Measurements from ENCODE around the gene WFIKKN1. TPM values are rescaled to one million over a fixed set of nuclear protein-coding genes. Genes with fewer than 3 reads are reported as not detected.

WFIKKN1 gene
- total RNA-seq, 1 experiment from 2014 or later, result 0.47 TPM

DNA sequence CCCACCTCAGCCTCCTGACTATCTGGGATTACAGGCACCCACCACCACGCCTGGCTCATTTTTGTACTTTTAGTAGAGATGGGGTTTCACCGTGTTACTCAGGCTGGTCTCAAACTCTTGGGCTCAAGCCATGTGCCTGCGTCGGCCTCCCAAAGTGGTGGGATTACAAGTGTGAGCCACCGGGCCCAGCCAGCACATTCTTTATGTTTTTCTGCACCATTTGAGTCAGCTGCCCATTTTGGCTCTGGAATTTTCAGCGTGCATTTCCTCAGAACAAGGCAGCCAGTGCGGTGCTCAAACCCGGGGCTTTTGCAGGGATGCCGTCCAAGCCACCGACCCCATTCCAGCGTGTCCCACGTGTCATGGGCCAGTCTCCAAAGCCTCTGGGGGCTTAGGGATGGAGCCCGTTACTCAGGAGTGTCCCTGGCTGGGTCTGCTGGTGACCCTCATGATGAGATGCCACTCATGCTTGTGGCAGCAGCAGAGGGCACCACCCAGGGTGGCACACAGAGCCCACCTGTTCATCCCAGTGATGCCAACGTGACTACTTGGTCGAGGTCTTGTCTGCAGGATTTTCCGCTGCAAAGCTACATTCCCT lies 44.6 kb upstream of the WFIKKN1 start:
- intact Hi-C loops (cut with micrococcal nuclease), result no loop called here
- ATAC-seq, result no peak

DNA sequence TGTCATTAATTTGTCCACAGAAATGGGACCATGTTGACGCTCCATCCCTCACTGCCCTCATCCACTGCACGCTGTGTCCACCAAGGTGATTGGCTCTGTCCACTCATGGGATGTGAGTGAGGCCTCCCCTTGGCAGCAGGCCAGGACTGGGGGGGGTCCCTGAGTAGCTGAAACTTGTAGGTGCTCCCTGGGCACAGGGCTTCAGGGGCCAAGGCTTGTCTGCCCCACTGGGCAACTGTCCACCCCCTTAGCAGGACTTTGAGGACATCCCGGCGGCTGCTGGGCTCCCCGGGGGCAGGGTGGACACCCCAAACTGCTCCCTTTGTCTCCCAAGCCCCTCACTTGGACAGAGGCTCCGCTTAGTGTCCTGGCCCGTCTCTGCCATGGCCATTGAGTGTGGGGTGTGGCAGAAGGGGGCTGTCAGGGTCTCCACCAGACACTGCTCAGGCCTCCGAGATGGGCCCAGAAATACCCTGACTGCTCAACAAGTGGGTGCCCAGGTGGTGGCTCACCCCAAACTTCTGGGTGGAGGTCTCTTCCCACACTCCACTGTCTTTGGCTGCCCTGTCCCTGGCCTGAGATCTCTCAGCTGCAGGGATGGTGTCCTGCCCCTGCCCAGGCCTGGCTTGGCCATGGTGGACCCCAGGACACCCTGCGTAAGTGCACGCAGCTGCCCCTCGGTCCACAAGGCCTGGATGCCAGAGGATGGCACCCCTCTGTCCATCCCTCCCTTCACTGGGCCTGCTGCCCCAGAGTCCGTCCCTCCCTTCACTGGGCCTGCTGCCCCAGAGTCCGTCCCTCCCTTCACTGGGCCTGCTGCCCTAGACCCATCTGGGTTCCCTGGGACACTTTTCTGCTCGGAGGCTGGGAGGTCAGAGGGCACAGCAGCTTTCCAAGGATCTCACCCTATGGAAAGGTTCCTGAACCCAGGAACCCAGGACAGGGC lies 43.9 kb upstream of the WFIKKN1 start:
- H2AFZ ChIP-seq (ENCODE audit: low read depth, low read length, poor library complexity, severe bottlenecking), result no peak overlapping the region
- intact Hi-C loops (cut with micrococcal nuclease), result no loop called here
- H3K79me2 ChIP-seq (ENCODE audit: insufficient read depth, low read length), result peaks cover 14% of the 10 kb centered on the region; the same call in 1 of the 2 replicates
- 0 out of 2 replicates have a peak overlapping the region, but pooled peaks have one; percentile 99 for H3K27ac ChIP-seq (ENCODE audit: low read depth, low read length)
- H3K36me3 ChIP-seq (ENCODE audit: control insufficient read depth in 1 of 2, insufficient read depth in 2 of 2, low read length in 2 of 2), result no peaks in the 10 kb centered on the region
- no peak overlapping the region for H3K4me3 ChIP-seq (replicated peaks in 1 of 2; ENCODE audit: low read depth in 1 of 2, low read length in 2 of 2)
- peak overlapping the region; percentile 77; the same call in 1 of the 2 replicates for H3K4me2 ChIP-seq (ENCODE audit: low read length)
- BruUV-seq (replicated peaks), result no TSS peak
- ChIA-PET CTCF (no interaction called here), RAD21 (ENCODE audit: low non-redundant PET in 1 of 2, low total read pairs in 2 of 2, uncharacterized antibody in 2 of 2, unreplicated experiment in 2 of 2) (no interaction called here), POLR2A (no interaction called here)
- H3K9ac ChIP-seq (ENCODE audit: low read length), result peak overlapping the region; percentile 90; the same call in 1 of the 2 replicates
- no peak for DNase-seq (ENCODE audit: low read depth, low spot score)
- peaks cover 8 to 22% of the 10 kb centered on the region in 2 experiments; a peak in 3 of 4 replicates for H3K4me1 ChIP-seq (ENCODE audit: control insufficient read depth in 1 of 2, insufficient read depth in 2 of 2, low read length in 2 of 2)
- H3K27me3 ChIP-seq (ENCODE audit: insufficient read depth, low read length), result no peaks in the 10 kb centered on the region
- no peaks in the 10 kb centered on the region for H3K9me2 ChIP-seq (ENCODE audit: insufficient read depth)
- TF ChIP-seq ZFX (IDR thresholded peaks at IDR 0.05), result no peak
- no peak for TF ChIP-seq CBX3 (IDR thresholded peaks at IDR 0.05; ENCODE audit: low read depth)
- TF ChIP-seq ELF1 (IDR thresholded peaks at IDR 0.05; ENCODE audit: borderline replicate concordance, low read depth), result no peak
- TF ChIP-seq TCF7L2 (IDR thresholded peaks at IDR 0.05; ENCODE audit: borderline replicate concordance, extremely low read depth, insufficient read depth, insufficient read length), result no peak
- no peak for TF ChIP-seq EGR1 (IDR thresholded peaks at IDR 0.05; ENCODE audit: low read depth)
- no peak for TF ChIP-seq JUND (IDR thresholded peaks at IDR 0.05)
- no peaks in the 10 kb centered on the region for H4K20me1 ChIP-seq (ENCODE audit: insufficient read depth)
- ATAC-seq, result no peak
- no peaks in the 10 kb centered on the region for H3K9me3 ChIP-seq (ENCODE audit: control insufficient read depth in 1 of 2, insufficient read depth in 1 of 2, low read depth in 1 of 2, low read length in 2 of 2)

More for the DNA sequence above, 44.6 kb upstream of the WFIKKN1 start:
- Histone ChIP-seq H3K4me2 (ENCODE audit: low read length) (no peak overlapping the region), H3K79me2 (ENCODE audit: insufficient read depth, low read length) (peaks cover 12% of the 10 kb centered on the region; the same call in 1 of the 2 replicates), H3K4me1 (ENCODE audit: control insufficient read depth in 1 of 2, insufficient read depth in 2 of 2, low read length in 2 of 2) (peaks cover 6 to 18% of the 10 kb centered on the region in 2 experiments; a peak in 3 of 4 replicates), H3K36me3 (ENCODE audit: control insufficient read depth in 1 of 2, insufficient read depth in 2 of 2, low read length in 2 of 2) (no peaks in the 10 kb centered on the region), H3K9ac (ENCODE audit: low read length) (no peak overlapping the region), H3K9me3 (ENCODE audit: control insufficient read depth in 1 of 2, insufficient read depth in 1 of 2, low read depth in 1 of 2, low read length in 2 of 2) (no peaks in the 10 kb centered on the region), H3K27me3 (ENCODE audit: insufficient read depth, low read length) (no peaks in the 10 kb centered on the region), H2AFZ (ENCODE audit: low read depth, low read length, poor library complexity, severe bottlenecking) (no peak overlapping the region), H4K20me1 (ENCODE audit: insufficient read depth) (no peaks in the 10 kb centered on the region), H3K4me3 (replicated peaks in 1 of 2; ENCODE audit: low read depth in 1 of 2, low read length in 2 of 2) (no peak overlapping the region), H3K27ac (ENCODE audit: low read depth, low read length) (no peak overlapping the region), H3K9me2 (ENCODE audit: insufficient read depth) (no peaks in the 10 kb centered on the region)
- BruUV-seq (replicated peaks), result no TSS peak
- ChIA-PET RAD21 (ENCODE audit: low non-redundant PET in 1 of 2, low total read pairs in 2 of 2, uncharacterized antibody in 2 of 2, unreplicated experiment in 2 of 2) (no interaction called here), POLR2A (no interaction called here), CTCF (interaction anchor here (1.2 kb wide), 1 partner anchor 9 kb away, joined by 3 read pairs; no protein-coding TSS in a partner anchor)
- TF ChIP-seq TCF7L2 (IDR thresholded peaks at IDR 0.05; ENCODE audit: borderline replicate concordance, extremely low read depth, insufficient read depth, insufficient read length) (no peak), EGR1 (IDR thresholded peaks at IDR 0.05; ENCODE audit: low read depth) (no peak), YY1 (IDR thresholded peaks at IDR 0.05; ENCODE audit: extremely low read depth, insufficient replicate concordance, low read depth, low read length) (no peak), EZH2 (IDR thresholded peaks at IDR 0.05) (no peak), POLR2A (IDR thresholded peaks at IDR 0.05; ENCODE audit: borderline replicate concordance, extremely low read depth, insufficient read depth, insufficient read length) (no peak), ELF1 (IDR thresholded peaks at IDR 0.05; ENCODE audit: borderline replicate concordance, low read depth) (no peak), FOSL1 (IDR thresholded peaks at IDR 0.05; ENCODE audit: low read depth) (no peak), CBX3 (IDR thresholded peaks at IDR 0.05; ENCODE audit: low read depth) (no peak), CEBPB (IDR thresholded peaks at IDR 0.05; ENCODE audit: low read depth) (no peak), SIN3A (IDR thresholded peaks at IDR 0.05; ENCODE audit: low read depth) (no peak), ZNF274 (IDR thresholded peaks at IDR 0.05; ENCODE audit: low read depth, low read length) (no peak)
- no peak for DNase-seq (ENCODE audit: low read depth, low spot score)
